ENCODE results near the gene HOTAIR. TPM values are rescaled to one million over a fixed set of nuclear protein-coding genes. Genes with fewer than 3 reads are reported as not detected.

Gene HOTAIR
- total and polyA plus RNA-seq, 4 donors = not detected

- Histone ChIP-seq H3K27ac (ENCODE audit: low read depth in 1 of 2, low read length in 2 of 2) (no peak overlapping the region), H3K4me3 (ENCODE audit: low read depth in 1 of 3, low read length in 3 of 3) (no peak overlapping the region), H3K4me1 (ENCODE audit: control insufficient read depth in 4 of 4, insufficient read depth in 4 of 4, low read length in 3 of 4) (no peaks in the 10 kb centered on the region), H3K9ac (ENCODE audit: low read depth in 1 of 2, low read length in 2 of 2) (no peak overlapping the region), H3K27me3 (ENCODE audit: control insufficient read depth in 4 of 4, insufficient read depth in 4 of 4, low read length in 3 of 4) (peaks cover 7 to 49% (median 28%) of the 10 kb centered on the region in 4 donors), H3K9me3 (ENCODE audit: control insufficient read depth in 4 of 4, low read length in 3 of 4) (no peaks in the 10 kb centered on the region), H3K36me3 (ENCODE audit: control insufficient read depth in 4 of 4, insufficient read depth in 3 of 4, low read depth in 1 of 4, low read length in 3 of 4) (no peaks in the 10 kb centered on the region)
- WGBS = 8% methylated on average over 31 of the region's 31 CpGs
- no peak for DNase-seq (ENCODE audit: low spot score)
- TF ChIP-seq ZBTB33 (IDR thresholded peaks at IDR 0.05) = no peak
- TF ChIP-seq, protein P1, sequence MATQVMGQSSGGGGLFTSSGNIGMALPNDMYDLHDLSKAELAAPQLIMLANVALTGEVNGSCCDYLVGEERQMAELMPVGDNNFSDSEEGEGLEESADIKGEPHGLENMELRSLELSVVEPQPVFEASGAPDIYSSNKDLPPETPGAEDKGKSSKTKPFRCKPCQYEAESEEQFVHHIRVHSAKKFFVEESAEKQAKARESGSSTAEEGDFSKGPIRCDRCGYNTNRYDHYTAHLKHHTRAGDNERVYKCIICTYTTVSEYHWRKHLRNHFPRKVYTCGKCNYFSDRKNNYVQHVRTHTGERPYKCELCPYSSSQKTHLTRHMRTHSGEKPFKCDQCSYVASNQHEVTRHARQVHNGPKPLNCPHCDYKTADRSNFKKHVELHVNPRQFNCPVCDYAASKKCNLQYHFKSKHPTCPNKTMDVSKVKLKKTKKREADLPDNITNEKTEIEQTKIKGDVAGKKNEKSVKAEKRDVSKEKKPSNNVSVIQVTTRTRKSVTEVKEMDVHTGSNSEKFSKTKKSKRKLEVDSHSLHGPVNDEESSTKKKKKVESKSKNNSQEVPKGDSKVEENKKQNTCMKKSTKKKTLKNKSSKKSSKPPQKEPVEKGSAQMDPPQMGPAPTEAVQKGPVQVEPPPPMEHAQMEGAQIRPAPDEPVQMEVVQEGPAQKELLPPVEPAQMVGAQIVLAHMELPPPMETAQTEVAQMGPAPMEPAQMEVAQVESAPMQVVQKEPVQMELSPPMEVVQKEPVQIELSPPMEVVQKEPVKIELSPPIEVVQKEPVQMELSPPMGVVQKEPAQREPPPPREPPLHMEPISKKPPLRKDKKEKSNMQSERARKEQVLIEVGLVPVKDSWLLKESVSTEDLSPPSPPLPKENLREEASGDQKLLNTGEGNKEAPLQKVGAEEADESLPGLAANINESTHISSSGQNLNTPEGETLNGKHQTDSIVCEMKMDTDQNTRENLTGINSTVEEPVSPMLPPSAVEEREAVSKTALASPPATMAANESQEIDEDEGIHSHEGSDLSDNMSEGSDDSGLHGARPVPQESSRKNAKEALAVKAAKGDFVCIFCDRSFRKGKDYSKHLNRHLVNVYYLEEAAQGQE (IDR thresholded peaks at IDR 0.05) = no peak
- no peak for TF ChIP-seq TAF1 (conservative IDR thresholded peaks at IDR 0.05)
- no peak for TF ChIP-seq SP1 (IDR thresholded peaks at IDR 0.05)
- no peak for TF ChIP-seq RAD21 (IDR thresholded peaks at IDR 0.05)
- no peak for TF ChIP-seq FOXA2 (IDR thresholded peaks at IDR 0.05)
- no peak for TF ChIP-seq NR2F2 (IDR thresholded peaks at IDR 0.05)
- no peak for TF ChIP-seq GABPA (IDR thresholded peaks at IDR 0.05 in 1 of 2, conservative IDR thresholded peaks at IDR 0.05 in 1 of 2)
- no peak for TF ChIP-seq MAX (IDR thresholded peaks at IDR 0.05)
- no peak for TF ChIP-seq HNF4G (IDR thresholded peaks at IDR 0.05)
- no peak for TF ChIP-seq RXRA (IDR thresholded peaks at IDR 0.05)
- TF ChIP-seq EGR1 (IDR thresholded peaks at IDR 0.05; ENCODE audit: low read depth in 2 of 2) = no peak
- TF ChIP-seq JUND (IDR thresholded peaks at IDR 0.05) = no peak
- no peak for TF ChIP-seq CTCF (IDR thresholded peaks at IDR 0.05; ENCODE audit: low read depth, low read length, missing input control)
- TF ChIP-seq FOXA1 (IDR thresholded peaks at IDR 0.05) = no peak
- no peak for TF ChIP-seq YY1 (IDR thresholded peaks at IDR 0.05)
- no peak for TF ChIP-seq ATF3 (IDR thresholded peaks at IDR 0.05)
- no peak for TF ChIP-seq HNF4A (conservative IDR thresholded peaks at IDR 0.05)
Measured at GRCh38 chr12:53928054-53928835, 46.5 kb downstream of the HOTAIR start.
